GM19238 (cell line): ENCODE results near the gene SDK1.

Experiments used
- DNase-seq: peaks from one replicate; pipeline ENCODE4 v3.0.0; 2011; ENCODE audit warnings: low spot score; ENCODE audit not compliant: insufficient read length

The SDK1 gene

GRCh38 chr7:4037308-4037707 lies 736.3 kb downstream of the SDK1 start:
- DNase-seq = no peak

DNA sequence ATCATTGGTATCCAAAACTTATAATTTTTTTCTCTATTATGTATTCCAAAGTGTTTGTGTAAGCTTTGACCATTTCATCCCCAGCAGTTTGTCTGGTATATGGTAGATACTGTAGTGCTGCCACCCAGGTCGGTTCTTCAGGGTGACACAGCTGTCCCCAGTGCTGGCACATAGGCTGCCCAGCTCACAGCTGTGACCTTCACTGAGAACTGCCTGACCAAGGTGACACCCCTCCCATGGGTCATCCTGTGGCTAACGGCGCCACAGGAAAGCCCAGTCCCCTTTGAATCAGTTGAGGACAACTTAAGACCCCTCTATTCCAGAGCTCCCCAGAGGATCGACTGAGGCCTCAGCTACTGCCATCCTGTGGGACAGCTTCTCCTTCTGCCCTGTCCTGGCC lies 736.8 kb downstream of the SDK1 start:
- DNase-seq = no peak

- no peak for DNase-seq
These were observed 739.3 kb downstream of the SDK1 start for GRCh38 chr7:4040109-4040928.

GRCh38 chr7:4042402-4043045 lies 741.5 kb downstream of the SDK1 start:
- DNase-seq = no peak

DNA sequence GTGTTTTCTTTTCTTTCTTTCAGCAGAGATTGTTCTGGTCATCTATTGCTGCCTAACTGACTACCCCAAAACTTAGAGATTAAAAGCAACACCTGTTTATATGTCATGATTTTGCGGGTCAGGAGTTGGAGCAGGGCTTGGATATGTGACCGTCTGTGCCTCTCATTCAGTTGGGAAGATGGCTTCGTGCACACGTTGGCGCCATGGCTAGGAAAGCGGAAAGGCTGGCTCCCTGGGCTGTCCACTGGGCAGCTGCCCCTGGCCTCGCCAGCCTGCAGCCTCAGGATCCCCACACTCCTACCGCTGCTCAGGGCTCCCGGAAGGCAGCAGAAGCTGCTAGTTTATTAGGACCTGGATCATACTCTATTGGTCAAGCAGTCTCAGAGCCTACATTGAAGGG lies 742.9 kb downstream of the SDK1 start:
- no peak for DNase-seq

DNA sequence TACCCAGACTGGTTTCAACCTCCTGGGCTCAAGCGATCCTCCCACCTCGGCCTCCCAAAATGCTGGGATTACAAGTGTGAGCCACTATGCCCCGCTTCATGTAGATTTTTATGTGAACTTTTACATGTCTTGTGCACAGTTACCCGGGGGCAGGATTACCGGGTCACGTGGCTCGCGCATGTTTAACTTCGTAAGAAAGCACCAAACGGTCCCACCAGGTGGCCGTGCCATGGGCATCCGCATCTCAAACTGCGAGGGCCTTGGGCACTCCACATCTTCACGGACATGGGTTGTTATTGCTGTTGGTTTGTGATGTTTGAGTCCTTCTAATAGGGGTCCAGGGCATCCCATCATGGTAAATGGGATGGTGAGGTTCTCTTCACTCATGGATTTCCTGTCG lies 744.4 kb downstream of the SDK1 start:
- no peak for DNase-seq

GRCh38 chr7:4045975-4046374 lies 744.9 kb downstream of the SDK1 start:
- no peak for DNase-seq

- no peak for DNase-seq
These were observed 747.3 kb downstream of the SDK1 start for GRCh38 chr7:4048336-4048735.

DNA sequence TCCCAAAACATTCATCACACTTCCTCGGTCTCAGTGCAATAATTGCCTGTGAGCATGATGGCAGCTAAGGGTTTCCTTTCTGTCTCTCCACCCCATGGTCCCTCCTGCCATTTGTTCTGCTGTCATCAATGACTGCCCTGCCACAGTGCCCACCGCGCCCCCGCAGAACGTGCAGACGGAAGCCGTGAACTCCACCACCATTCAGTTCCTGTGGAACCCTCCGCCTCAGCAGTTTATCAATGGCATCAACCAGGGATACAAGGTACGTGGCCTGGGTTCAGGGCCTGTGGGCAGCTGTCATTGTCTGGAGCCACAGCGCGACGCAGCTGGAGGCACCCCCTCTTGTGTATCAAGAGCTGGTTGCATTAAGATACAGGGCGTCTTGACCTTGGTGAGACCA lies 748.1 kb downstream of the SDK1 start:
- DNase-seq = no peak

- DNase-seq = no peak
These were observed 749.1 kb downstream of the SDK1 start for GRCh38 chr7:4050126-4050660.

- no peak for DNase-seq
These were observed 750.6 kb downstream of the SDK1 start for GRCh38 chr7:4051696-4052095.

GRCh38 chr7:4052130-4052529 lies 751.1 kb downstream of the SDK1 start:
- no peak for DNase-seq

DNA sequence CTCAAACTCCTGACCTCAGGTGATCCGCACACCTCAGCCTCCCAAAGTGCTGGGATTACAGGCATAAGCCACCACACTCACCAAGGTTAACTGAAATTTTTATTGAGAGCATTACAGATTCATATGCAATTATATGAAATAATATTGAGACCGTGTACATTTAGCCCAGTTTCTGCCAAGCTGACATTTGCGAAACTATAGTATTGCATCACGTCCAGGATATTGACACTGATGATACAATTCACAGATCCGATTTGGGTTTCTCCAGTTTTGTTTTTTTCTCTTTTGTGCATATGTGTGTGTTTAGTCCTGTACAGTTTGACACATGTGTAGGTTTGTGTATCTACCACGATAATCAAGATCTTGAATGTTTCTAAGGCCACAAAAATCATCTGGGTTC lies 753.1 kb downstream of the SDK1 start:
- DNase-seq = no peak

- no peak for DNase-seq
These were observed 755.7 kb downstream of the SDK1 start for GRCh38 chr7:4056552-4057288.

- no peak for DNase-seq
These were observed 756.2 kb downstream of the SDK1 start for GRCh38 chr7:4057289-4057616.

GRCh38 chr7:4058158-4058557 lies 757.1 kb downstream of the SDK1 start:
- DNase-seq = no peak

DNA sequence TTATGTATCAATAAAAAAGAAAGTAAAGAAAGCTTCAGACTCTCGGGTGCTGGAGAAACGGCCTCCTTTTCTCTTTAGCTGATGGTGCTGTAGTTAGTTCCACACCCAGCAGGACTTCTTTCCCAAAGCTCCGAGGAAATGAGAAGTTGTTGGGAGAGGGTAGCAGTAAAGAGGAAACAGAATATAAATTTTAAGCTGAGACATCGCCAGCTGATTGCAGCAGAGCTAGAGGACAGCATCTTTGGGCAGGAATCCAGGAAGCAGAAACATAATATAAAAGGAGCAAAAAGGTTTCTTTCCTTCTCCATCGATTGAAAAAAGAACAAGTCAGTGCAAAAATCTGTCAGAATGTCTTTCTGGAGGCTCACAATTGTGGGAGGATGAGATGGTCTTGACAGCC lies 764.1 kb downstream of the SDK1 start:
- DNase-seq = no peak

DNA sequence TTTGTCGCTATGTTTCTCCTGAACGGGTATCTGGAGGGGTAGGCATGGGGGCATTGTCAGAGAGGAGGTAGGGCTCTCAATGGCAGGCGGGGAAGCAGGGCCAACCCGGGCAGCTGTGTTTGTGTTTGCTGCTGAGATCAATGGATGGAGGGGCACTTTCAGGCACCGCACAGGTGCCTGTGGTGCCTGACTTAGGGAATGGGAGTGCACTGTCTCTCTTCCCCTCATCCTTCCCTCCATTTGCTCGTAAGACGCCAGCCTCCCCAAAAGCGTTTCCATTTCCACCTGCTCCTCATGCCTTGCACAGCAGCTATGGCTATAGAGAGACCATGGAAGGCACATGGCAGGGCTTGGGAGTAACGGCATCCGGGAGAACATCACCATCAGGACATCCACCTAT lies 765.2 kb downstream of the SDK1 start:
- no peak for DNase-seq

GRCh38 chr7:4066626-4067475 lies 765.8 kb downstream of the SDK1 start:
- no peak for DNase-seq

DNA sequence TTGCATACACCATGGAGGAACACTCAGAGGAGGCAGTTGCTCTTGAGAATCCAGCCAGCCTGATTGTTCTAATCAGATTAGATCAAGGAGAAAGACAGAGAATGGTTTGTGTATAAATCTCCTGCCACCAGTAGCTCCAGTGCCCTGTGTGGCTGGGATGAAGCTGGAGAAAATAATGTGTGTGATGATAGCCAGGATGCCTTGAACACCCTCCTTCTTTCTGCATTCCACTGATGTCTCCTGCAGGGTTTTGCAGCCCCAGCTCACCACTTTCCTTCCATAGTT lies 766.4 kb downstream of the SDK1 start:
- no peak for DNase-seq

DNA sequence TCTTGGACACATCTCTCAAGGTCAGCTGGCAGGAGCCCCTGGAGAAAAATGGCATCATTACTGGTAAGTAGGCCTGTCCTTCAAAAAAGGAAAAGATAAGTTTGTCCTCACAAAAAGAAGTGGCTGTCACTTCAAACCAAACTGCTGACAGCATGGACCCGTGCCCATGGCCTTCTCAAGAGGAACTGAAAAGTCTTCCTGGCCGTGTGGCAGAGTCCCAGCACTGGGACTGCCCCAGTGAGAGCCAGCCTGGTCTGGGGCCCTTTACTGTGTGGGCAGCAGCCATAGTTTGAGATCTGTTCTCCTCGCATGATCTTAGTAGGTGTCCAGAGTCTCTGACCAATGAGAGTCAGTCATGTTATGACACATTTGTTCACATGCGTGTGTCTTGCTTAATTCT lies 766.8 kb downstream of the SDK1 start:
- DNase-seq = no peak

DNA sequence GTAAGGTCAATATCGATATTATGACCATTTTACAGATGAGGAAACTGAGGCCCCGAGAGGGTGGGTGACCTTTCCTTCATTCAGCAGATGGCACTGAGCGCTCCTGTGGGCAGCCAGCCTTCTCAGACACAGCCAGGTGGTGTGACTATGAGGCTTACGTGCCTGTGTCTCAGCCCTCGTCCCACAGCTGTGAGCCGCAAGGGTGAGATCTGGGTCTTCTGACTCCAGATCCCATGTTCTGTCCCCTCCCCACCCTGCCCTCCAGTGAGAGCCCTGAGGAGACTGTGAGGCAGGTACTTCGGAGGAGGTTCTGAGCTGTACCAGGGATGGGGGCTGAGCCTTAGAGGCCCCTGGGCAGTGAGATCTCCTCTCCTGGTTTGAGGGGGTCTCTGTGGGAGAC lies 767.2 kb downstream of the SDK1 start:
- no peak for DNase-seq
